GM21528 (cell line): ENCODE measurements around the gene IRAG1.
"Not testable (repeated sequence)": the region's sequence is repeated elsewhere in the genome, so short reads cannot be mapped to it uniquely, and the experiment has no call there.

Experiments
- ATAC-seq: cut with Tn5 transposase; IDR thresholded peaks from one replicate; pipeline ENCODE4 v1.9.1; 2021; ENCODE audit warnings: mild to moderate bottlenecking, moderate library complexity; ENCODE audit not compliant: unreplicated experiment, low FRiP score

The IRAG1 gene

DNA sequence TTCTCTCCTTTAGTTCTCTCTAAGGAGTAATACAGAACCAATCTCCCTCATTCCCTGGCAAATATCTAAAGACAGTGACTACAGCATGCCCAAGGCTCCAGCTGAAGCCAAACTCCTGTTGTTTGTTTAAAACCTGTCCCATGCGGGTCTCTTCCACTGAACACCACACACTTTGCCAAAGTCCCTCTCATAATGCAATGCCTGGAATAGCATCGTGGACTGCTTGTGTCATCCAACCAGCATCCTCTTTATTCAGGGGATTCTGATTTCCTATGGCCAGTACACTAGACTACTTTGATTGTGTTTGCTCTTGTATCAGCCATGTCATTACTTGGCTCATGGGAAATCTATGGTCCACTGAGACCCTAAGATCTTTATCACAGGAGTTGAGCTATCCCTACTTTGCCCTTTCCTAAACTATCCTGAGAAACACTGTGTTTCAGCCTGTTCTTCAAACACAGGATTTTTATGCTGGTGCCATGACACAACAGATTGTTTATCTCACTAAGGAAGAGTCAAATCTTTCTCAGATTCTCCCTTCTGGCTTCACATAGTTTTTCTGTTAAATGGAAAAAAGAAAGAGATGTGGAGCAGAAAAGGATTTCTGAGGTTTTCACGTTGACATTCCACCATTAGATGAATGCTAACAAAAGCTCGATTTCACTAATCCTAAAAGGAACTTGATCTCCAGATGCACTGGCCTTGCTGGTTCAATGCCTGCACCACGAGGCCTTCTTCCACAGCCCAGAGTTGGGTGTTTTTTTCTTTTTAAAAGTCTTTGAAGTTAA is 15.9 kb upstream of the IRAG1 start:
- no peak for ATAC-seq

DNA sequence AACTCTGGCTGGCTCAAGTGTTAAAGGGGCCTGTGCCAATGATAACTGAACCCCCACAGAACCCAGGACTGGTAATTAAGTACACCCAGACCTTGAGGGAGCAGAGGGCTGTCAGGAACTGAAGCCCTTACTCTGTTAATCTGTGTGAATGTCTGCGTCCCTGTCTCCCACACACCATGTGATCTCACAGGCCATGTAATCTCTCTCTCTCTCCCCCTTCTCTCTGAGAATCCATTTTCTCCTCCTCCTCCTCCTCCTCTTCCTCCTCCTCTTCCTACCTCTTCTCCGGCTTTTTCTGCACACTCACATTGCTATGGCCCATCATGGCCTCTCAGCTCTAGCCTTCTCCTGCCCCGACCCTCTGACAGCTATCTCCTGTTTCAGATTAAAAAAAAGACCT is 14.6 kb upstream of the IRAG1 start:
- no peak for ATAC-seq

DNA sequence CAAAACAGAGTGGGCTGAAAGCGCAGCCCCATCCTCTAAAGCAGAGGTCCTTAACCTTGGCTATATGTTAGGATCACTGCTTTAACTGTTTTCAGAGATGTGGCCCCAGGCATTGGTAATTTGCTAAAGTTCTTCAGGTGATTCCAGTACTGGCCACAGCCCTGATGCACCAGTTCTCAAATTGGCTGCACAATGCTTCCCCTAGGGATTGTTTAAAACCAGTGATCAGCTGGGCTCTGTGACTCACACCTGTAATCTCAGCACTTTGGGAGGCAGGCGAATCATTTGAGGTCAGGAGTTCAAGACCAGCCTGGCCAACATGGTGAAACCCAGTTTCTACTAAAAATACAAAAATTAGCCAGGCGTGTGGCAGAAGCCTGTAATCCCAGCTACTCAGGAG is 8.4 kb upstream of the IRAG1 start:
- no peak for ATAC-seq

DNA sequence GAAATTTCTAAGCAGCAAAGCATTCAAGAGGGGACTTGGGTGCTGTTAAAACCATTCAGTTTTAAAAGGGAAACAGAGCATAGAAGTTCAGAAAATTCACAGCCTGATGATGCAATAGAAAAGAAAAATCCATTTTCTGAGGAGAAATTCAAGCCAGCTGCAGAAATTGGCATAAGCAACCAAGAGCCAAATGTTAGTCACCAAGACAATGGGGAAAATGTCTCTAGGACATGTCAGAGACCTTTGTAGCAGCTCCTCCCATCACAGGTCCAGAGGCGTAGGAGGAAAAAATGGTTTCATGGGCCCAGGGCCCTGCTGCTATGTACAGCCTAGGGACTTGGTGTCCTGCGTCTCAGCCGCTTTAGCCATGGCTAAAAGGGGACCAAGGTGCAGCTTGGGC is 5.5 kb upstream of the IRAG1 start:
- no peak for ATAC-seq

DNA sequence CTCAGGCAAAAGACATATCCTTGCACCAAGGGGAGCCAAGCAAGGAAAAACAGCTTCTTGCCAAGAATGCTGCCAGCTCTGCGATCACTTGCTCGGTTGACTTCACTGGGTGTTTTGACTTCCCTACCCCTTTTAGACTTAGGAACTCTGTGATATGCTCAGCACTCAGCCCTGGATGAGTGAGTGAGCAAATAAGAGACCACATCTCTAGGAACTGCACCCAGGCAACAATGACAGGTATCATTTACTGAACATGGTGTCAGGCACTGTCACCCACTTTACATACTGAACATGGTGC is 3.7 kb upstream of the IRAG1 start:
- ATAC-seq, result no peak

DNA sequence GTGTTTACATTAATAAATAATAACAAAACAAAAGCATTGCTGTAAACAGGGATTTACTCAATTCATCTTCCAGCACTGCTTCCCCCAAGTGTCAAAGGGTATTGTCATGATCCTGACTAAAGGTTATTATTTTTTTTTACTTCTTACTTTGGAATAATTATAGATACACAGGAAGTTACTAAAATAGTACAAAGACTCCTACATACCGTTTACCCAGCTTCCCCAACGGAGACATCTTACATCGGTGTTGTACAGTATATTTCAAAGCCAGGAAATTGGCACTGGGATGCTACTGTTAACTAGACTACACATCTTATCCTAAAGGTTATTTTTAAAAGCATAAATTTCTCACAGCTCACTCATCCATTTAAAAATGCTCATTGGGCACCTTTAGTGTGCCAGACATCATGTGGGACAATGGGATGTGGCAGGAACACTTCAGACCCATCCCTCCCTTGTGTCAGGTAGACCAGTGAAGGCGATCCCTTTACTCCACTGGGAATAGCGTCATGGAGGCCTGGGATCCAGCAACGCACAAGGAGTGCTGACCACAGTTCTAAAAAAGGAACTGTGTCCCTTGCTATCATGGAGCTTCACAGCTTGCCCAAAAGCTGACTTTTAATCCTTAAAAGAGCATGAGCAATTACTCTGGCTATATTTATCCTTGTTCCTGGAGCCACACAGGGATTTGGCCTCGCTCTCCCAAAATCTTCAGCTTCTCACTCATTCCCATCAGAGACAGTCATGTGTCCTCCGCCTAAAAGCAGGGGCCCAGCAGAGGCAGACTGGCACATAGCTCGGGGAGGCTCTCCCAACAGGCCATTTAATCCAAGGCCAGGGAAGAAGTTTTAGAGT is 3.1 kb upstream of the IRAG1 start:
- ATAC-seq, result no peak

DNA sequence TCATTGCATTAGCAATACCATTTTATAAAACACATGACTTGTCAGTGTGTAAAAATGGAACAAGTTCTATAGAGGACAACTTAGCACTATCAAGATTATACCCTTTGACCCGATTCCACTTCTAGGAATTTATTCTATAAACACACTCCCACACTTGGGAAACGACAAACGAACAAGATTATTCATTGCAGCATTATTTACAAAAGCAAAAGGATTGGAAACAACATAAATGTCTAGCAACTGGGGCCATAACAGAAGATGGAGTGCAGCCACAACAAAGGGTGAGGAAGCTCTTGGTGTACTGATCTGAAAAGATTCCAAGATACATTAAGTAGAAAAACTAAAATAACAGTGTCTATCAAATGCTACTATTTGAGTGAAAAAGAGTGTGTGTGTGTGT is 2.3 kb upstream of the IRAG1 start:
- ATAC-seq, result no peak

DNA sequence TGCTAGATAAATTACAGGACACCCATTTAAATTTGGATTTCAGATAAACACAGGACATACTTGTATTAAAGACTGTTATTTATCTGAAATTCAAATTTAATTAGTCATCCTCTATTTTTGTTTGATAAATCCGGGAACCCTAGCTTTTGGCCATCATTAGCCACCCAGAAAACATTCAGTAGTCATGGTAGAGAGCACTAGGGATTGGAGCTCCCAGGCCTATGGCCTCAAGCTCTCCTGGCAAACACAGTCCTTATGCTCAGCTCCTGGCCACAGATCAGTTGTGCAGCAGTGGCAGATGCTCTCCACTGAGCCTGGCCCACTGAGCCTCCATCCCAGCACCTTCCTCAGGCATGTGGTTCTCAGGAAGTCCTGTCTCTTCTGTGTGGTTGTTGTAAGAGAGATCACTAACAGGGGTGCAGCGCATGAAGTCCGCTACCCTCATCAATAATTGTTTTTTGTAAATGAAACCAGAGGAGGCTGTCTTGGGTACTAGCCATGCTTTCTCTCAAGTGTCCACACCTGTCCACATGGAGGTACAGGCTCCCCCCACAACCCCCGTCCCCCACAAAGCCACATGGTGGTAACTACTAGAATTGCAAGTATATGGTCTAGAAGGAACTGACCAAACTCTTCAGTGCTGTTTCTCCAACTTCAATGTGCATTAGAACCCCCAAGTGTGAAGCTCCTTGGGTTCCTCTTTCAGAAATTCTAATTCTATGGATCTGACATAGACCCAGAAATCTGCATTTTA is 1.1 kb upstream of the IRAG1 start:
- no peak for ATAC-seq

DNA sequence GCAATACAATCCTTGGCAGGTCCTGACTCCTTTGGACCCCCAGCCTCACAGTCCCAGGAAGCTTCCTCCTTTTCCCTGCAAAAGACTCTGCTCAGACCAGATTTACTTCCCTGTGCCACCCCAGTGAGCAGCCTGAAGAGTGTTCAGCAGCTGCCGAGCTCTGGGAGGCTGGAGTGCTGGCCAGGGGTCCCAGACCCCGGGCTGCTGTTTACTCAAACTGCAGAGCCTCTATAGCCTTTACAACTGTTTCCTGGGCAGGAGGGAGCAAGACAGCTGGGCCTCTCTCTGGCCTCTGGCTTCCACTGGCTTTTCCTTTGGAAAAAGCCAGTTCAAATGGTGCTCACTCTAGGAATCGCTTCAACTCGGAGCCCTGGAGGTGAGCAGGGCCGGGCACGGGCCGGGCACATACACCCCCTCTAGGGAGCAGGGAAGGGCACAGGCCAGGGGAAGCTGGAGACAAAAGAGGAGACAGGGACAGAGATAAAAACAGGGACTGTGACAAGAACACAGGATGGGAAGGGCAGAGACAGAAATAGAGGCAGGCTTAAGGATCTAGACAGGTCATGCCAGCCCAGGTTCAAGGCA is 932 bp downstream of the IRAG1 start:
- no peak for ATAC-seq

DNA sequence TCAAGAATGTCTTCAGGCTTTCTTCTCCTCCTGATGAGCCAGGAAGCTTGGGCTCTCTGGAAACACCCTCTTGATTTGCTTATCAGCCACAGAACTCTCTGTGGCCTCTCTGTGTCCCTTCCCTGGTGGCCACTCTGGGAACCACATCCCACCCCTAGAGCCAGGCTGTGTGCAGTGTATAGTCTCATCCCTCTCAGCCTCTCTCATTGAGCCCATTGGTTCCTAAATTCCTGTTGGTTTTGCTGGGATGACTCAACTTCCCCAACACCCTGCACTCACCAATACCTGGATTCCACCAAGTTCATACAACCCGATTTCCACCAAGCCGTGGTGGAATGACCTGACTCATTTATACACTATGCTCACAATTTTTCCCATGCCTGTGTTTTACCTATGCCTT is 5.2 kb downstream of the IRAG1 start:
- ATAC-seq, result no peak

DNA sequence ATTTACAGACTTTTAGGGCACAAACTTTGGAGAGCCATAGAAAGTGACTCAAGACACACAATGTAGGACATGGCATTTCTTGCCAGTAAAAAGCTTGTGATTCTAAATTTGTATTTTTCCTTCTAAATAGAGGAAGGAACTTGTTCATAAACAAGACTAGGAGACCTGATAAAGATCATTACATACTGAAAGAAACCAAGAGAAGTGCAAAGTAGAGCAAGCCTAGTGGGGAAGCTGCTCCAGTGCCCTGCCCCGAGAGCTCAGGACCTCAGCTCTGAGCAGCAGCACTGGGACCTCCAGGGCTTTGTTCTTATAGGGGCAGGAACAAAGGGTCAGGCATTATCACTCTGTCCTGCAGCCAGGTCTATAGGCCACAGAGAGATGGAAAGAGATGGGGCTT is 7.2 kb downstream of the IRAG1 start:
- no peak for ATAC-seq

DNA sequence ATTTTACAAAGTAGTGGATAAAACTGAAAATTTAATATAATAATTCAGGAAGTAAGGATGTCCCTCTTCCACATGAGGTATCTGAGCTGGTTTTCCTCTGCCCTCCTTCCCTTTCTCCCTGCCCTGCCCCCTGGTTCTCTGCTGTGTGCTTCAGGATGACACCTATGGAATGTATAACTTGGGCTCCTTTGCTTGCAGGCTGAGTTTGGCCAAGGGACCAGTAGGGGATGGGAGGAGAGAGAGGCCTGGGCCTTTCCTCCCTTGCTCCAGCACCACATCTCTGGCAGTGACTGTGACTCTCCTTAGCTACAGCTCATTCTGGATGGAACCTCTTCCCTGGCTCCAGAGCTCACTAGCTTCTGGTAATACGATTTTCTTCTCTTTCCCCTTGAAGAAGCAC is 10.1 kb downstream of the IRAG1 start:
- ATAC-seq, result no peak

DNA sequence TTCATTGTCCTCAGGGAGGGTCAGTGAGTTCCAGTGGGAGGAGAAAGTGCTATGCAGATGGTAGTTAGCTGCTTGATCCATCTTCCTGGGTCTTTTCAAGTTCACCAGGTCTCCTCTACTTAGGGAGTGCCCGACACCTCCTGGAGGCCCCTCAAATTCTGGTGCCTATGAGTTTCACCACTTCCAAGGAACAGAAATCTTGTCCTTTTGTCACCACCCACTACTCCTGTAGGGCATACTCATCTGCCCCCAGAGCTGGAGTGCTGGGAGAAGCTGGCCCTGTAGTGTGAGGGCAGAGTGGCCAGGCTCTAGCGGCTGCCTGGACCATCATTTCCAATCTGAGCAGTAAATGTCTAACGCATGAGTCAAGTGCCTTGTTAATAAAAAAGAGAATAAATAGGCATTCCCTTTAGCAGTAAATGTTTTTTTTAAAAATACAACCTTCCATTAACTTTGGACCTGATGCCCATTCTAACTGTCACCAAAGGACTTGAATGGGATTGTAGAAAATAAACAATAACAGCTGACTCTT is 12.5 kb downstream of the IRAG1 start:
- ATAC-seq, result no peak

DNA sequence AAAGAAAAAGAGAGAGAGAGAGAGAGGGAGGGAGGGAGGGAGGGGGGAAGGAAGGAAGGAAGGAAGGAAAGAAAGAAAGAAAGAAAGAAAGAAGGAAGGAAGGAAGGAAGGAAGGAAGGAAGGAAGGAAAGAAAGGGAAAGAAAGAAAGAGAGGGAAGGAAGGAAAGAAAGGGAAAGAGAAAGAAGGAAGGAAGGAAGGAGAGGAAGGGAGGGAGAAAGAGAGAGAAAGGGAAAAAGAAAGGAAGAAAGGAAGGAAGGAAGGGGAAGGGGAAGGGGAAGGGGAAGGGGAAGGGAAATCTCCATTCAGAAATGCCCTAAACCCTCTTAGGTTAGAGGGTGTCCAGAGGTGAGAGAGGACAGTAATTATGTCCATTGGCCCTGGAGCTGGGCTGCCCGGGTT is 13.3 kb downstream of the IRAG1 start:
- not testable (repeated sequence) for ATAC-seq

DNA sequence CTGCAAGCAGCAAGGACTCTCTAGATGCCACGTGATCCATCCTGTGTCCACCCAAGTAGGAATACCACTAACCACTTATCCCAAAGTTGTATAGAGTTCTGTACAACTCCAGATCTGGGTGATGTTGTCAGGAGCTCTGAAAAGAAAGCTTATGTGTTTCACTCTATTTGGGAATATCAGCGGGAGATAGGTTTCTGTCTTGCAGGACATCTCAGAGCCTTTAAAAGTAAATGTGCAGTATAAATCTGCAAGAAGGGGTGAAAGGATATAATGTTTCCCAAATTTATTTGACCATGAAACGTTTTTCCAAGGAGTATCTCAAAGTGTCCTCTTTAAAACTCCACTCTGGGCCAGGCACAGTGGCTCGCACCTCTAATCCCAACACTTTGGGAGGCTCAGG is 13.9 kb downstream of the IRAG1 start:
- ATAC-seq, result no peak

DNA sequence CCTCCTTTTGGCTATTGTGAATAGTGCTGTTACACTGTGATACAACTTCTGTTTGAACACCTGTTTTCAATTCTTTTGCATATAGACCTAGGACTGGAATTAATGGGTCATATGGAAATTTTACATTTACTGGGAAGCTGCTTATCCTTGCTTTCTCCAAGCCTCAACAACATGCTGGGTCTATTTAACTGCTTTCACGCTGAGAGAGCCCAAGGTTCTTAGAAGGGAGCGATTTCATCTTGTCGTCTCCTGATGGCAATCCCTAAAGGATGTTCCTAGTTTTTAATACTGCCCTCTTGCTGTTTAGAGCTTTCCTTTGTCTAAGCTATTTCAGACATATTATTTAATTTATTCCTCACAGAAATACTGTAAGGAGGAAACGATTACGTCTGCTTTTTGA is 15.5 kb downstream of the IRAG1 start:
- ATAC-seq, result no peak

DNA sequence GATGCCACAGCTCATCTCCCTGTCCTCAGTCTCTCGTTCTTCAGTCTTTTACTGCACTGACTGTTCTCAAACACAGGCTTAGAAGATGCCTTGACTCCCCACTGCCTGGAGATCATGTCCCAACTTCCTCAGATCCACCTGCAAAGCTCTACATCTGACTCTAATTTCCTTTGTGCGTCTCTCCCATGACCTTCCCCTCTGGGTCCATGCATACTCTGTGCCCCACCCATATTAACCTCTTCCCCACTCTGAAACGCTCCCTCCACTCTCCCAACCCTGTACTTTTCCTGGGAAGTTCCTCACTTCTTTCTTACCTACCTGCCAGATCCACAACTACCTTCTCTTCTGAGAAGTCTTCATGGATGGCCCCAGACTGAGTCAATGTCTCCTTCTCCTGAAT is 16.6 kb downstream of the IRAG1 start:
- no peak for ATAC-seq

DNA sequence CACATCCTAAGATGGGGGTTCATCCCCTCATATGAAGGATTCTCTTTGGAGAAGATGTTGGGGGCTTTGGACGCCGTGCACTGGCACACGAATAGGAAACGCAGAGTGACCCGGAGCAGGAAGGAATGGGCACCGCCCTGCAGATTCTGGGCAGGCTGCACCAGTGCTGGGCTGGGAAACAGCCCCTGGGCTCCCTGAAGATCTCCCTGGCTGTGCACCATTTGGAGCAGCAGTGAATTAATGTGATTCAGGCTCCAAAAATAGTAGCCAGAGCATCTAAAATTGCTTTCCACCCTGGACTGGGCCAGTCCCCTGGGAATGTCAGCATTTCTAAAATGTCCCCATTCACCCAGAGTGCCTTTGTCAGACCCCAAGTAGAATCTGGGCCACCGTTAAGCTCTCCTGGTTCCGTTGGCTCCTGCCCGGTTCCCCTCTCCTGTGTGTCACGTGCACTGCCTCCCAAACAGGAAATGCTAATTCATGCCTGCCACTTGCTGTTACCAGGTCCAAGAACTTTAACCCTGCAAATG is 18.6 kb downstream of the IRAG1 start:
- ATAC-seq, result no peak

DNA sequence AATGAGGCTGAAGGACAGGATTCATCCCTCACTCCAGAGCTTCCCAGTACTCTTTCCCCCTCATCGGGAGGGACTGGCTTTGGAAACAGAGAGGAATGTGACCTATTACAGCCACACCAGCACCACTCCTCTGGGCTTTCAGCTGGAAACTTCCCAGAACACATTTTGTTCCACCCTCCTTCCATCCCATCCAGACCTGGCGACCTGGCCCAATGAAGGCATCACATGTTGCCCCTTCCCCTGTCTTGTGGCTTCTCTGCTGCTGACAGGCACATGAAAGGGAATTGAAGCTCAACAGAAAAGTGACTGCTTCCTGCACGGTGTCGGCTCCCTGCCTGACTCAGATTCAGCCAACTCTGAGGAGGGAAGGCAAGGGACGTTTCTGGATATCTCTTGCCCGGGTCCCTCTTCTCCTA is 19.1 kb downstream of the IRAG1 start:
- ATAC-seq, result no peak

DNA sequence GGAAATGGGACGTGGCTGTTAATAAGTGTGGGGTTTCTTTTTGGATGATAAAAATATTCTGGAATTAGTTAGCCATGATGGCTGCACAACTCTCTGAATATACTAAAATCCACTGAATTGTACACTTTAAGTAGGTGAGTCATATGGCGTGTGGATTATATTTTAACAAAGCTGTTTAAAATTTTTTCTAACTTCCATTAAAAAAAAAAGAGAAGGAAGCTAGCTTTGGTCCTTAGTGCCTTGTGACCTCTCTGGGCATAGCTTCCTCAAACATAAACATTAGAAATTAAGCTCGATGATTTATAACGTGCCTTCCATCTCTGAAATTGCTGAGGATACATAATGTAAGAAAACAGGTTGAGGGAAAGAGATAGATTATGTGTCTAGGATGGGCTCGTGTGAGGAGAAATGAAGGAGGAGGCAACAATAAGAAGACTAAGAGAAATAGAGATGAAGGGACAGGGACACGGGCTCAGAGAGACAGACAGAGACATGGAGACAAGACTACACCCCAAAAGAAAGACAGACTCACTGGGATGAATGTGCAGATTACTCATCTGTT is 20.0 kb downstream of the IRAG1 start:
- ATAC-seq, result no peak
